Measurements from ENCODE around the gene RETREG2.

Gene RETREG2

GRCh38 chr2:219221957-219222518, 44.0 kb downstream of the RETREG2 start:
- ATAC-seq (ENCODE audit: low read depth), result no peak
- no peak overlapping the region for H3K27ac Mint-ChIP-seq
- H3K36me3 Mint-ChIP-seq, result peaks cover 28% of the 10 kb centered on the region
- no peaks in the 10 kb centered on the region for H3K27me3 Mint-ChIP-seq
- H3K4me3 Mint-ChIP-seq, result no peak overlapping the region
- no peak for DNase-seq (ENCODE audit: low spot score in 2 of 2)
- peaks cover 10% of the 10 kb centered on the region for H3K4me1 Mint-ChIP-seq
- H3K9me3 Mint-ChIP-seq, result no peaks in the 10 kb centered on the region

DNA sequence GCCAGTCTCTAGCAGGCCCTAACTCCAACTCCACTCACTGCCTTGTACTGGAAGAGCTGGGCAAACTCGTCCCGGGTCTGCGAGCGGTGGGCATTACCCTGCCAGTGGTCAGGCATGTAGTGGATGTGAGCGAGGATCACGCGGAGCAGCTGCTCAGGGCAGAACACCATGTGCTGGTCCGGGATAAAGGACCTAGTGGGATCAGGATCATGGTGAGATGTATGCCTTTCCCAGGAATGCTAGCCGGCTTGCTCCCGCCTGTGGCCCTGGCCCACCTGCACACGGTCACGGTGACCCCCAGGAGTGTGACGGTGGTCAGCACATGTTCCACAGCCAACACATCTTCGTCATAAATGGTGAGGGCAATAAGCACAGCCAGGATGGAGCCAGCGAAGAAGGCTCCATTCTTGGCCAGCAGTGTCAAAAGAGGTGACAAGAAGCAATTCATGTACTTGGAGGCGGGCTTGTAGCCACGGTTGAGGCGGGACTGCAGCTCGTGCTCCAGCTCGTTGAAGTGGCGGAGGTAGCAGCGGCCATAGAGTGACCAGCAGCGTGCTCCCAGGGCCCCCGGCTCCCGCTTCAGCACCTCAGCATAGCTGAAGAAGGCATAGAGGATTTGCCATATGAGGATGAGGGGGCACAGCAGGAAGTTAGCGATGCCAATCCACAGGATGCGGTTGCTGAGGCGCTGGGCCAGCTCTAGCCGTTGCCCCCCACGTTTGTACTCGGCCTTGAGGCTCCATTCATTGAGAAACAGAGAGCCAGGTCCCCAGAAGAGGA, 45.9 kb downstream of the RETREG2 start:
- peaks cover 15% of the 10 kb centered on the region for H3K4me1 Mint-ChIP-seq
- H3K36me3 Mint-ChIP-seq, result peaks cover 28% of the 10 kb centered on the region
- H3K9me3 Mint-ChIP-seq, result no peaks in the 10 kb centered on the region
- no peak overlapping the region for H3K4me3 Mint-ChIP-seq
- DNase-seq (ENCODE audit: low spot score in 2 of 2), result no peak
- no peak for ATAC-seq (ENCODE audit: low read depth)
- H3K27ac Mint-ChIP-seq, result no peak overlapping the region
- H3K27me3 Mint-ChIP-seq, result no peaks in the 10 kb centered on the region

DNA sequence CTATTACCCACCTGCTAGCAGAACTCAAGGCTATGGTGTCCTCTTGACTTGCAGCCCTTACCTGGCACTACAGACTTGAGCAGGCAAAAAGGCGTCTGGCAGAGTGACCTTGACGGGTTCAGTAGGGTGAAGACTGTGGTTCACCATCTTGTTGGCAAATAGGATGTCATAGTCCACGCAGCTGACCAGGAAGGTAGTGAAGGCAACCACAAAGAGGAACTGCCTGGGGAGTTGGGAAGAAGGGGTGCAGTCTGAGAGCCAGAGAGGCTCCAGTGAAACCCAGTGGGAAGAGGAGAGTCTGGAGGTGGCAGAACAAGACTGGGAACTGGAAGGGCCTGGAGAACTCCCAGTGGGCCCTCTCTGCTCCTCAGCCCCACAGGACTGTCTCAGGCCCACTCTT, 47.3 kb downstream of the RETREG2 start:
- no peaks in the 10 kb centered on the region for H3K9me3 Mint-ChIP-seq
- no peak overlapping the region for H3K4me3 Mint-ChIP-seq
- peaks cover 26% of the 10 kb centered on the region for H3K36me3 Mint-ChIP-seq
- ATAC-seq (ENCODE audit: low read depth), result no peak
- H3K27ac Mint-ChIP-seq, result no peak overlapping the region
- H3K4me1 Mint-ChIP-seq, result peaks cover 20% of the 10 kb centered on the region
- H3K27me3 Mint-ChIP-seq, result no peaks in the 10 kb centered on the region
- DNase-seq (ENCODE audit: low spot score in 2 of 2), result no peak

- H3K36me3 Mint-ChIP-seq, result peaks cover 25% of the 10 kb centered on the region
- DNase-seq (ENCODE audit: low spot score in 2 of 2) (no peak), ATAC-seq (ENCODE audit: low read depth) (no peak)
- H3K27me3 Mint-ChIP-seq, result no peaks in the 10 kb centered on the region
- H3K4me3 Mint-ChIP-seq, result peak overlapping the region; percentile 72
- peak overlapping the region; percentile 96 for H3K27ac Mint-ChIP-seq
- H3K4me1 Mint-ChIP-seq, result peaks cover 28% of the 10 kb centered on the region
- H3K9me3 Mint-ChIP-seq, result no peaks in the 10 kb centered on the region
These were observed 50.2 kb downstream of the RETREG2 start for GRCh38 chr2:219228041-219228910.

- peaks cover 27% of the 10 kb centered on the region for H3K36me3 Mint-ChIP-seq
- peak overlapping the region; percentile 72 for H3K4me3 Mint-ChIP-seq
- DNase-seq (ENCODE audit: low spot score in 2 of 2), result no peak
- H3K9me3 Mint-ChIP-seq, result no peaks in the 10 kb centered on the region
- no peaks in the 10 kb centered on the region for H3K27me3 Mint-ChIP-seq
- peaks cover 28% of the 10 kb centered on the region for H3K4me1 Mint-ChIP-seq
- peak overlapping the region; percentile 96 for H3K27ac Mint-ChIP-seq
- ATAC-seq (ENCODE audit: low read depth), result no peak
These were observed 50.8 kb downstream of the RETREG2 start for GRCh38 chr2:219228911-219229304.

GRCh38 chr2:219229305-219230058, 51.4 kb downstream of the RETREG2 start, which contains the start of the genes ANKZF1 and ATG9A:
Gene ANKZF1 (plus strand): TSS chr2:219229806. CDS start chr2:219230258, 452 bp downstream.
Gene ATG9A (minus strand): TSS chr2:219229636. CDS start chr2:219228024, 1,612 bp downstream.
- Mint-ChIP-seq H3K4me3 (peak within 1 kb of the TSS; percentile 97), H3K4me1 (peaks cover 28% of the 10 kb centered on the region), H3K36me3 (peaks cover 30% of the 10 kb centered on the region), H3K9me3 (no peaks in the 10 kb centered on the region), H3K27ac (peak within 1 kb of the TSS; percentile 96), H3K27me3 (no peaks in the 10 kb centered on the region)
- peak; percentile 95 to 97 for DNase-seq (ENCODE audit: low spot score in 2 of 2)
- peak; percentile 96 for ATAC-seq (ENCODE audit: low read depth)

GRCh38 chr2:219230059-219230540, 52.0 kb downstream of the RETREG2 start:
- Mint-ChIP-seq H3K4me1 (peaks cover 30% of the 10 kb centered on the region), H3K27ac (peak overlapping the region; percentile 96), H3K36me3 (peaks cover 28% of the 10 kb centered on the region), H3K27me3 (no peaks in the 10 kb centered on the region), H3K4me3 (peak overlapping the region; percentile 97), H3K9me3 (no peaks in the 10 kb centered on the region)
- DNase-seq (ENCODE audit: low spot score in 2 of 2) (no peak), ATAC-seq (ENCODE audit: low read depth) (no peak)

DNA sequence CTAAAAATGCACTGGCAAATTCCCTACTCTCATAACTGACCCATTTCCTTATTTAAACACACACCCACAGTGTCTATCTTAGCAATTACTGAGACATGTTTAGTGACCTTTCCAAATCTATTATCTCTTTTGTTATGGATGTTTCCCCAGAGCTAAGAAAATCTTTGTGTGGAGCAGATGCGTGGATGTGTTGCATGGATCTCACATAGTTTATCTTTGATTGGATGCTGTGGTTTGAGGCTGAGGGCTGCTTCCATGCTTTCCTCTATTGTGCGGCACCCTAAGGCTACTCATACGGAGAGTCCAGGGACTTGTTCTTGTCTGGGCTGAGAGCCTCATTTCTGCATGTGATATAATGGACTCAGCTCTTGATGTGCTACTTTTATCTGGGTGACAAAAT, 56.3 kb downstream of the RETREG2 start:
- Mint-ChIP-seq H3K27ac (no peak overlapping the region), H3K27me3 (no peaks in the 10 kb centered on the region), H3K4me1 (peaks cover 21% of the 10 kb centered on the region), H3K9me3 (no peaks in the 10 kb centered on the region), H3K36me3 (peaks cover 34% of the 10 kb centered on the region), H3K4me3 (no peak overlapping the region)
- ATAC-seq (ENCODE audit: low read depth), result no peak
- no peak for DNase-seq (ENCODE audit: low spot score in 2 of 2)
